GM12878 (cell line): ENCODE data around the gene PIK3R5. TPM values are rescaled to one million over a fixed set of nuclear protein-coding genes. Genes with fewer than 3 reads are reported as not detected.

ENCODE experiments used
- CBX3 ChIP-seq: fragments of 200-600 bp; sonication (generic); IDR thresholded peaks from 2 replicates; pipeline ENCODE4 v1.6.1; 2016; ENCODE audit warnings: low read depth, borderline replicate concordance
- CBX5 ChIP-seq: sonication (generic); IDR thresholded peaks from 2 replicates; pipeline ENCODE4 v1.6.1; 2016; ENCODE audit warnings: low read depth, moderate library complexity, mild to moderate bottlenecking, inconsistent platforms
- CEBPZ ChIP-seq: fragments of 150-350 bp; IDR thresholded peaks from 2 replicates; pipeline ENCODE4 v1.6.1; 2016; ENCODE audit warnings: low read depth, low read length
- CHD4 ChIP-seq: fragments of 200-600 bp; sonication (generic); IDR thresholded peaks from 2 replicates; pipeline ENCODE4 v1.6.1; 2016; ENCODE audit warnings: mild to moderate bottlenecking
- CREM ChIP-seq: IDR thresholded peaks from 2 replicates; pipeline ENCODE4 v1.6.1; 2014; ENCODE audit warnings: antibody characterized with exemption, low read depth
- CTCF ChIP-seq, 3 experiments: IDR thresholded peaks in 2 of 3; conservative IDR thresholded peaks in 1 of 3; 2 replicates each; pipeline ENCODE4 v1.5.1; 2011; ENCODE audit warnings: low read depth in 3 of 3, low read length in 3 of 3, mild to moderate bottlenecking in 3 of 3, control low read depth in 2 of 3, moderate library complexity in 2 of 3, inconsistent platforms in 1 of 3, mixed read lengths in 1 of 3; ENCODE audit not compliant: control insufficient read depth in 2 of 3, insufficient read depth in 1 of 3; ENCODE audit errors: extremely low read depth in 1 of 3
- GABPA ChIP-seq: IDR thresholded peaks from 2 replicates; pipeline ENCODE4 v1.6.1; 2014; ENCODE audit warnings: antibody characterized with exemption, low read depth, mild to moderate bottlenecking, inconsistent platforms
- HDAC6 ChIP-seq: fragments of 200-600 bp; sonication (generic); IDR thresholded peaks from one replicate; pipeline ENCODE4 v1.8.0; 2017; ENCODE audit warnings: antibody characterized with exemption; ENCODE audit not compliant: unreplicated experiment
- HDGF ChIP-seq: fragments of 450-650 bp; IDR thresholded peaks from 2 replicates; pipeline ENCODE4 v1.6.1; 2016; ENCODE audit warnings: antibody characterized with exemption
- IKZF1 ChIP-seq: fragments of 450-650 bp; conservative IDR thresholded peaks from 2 replicates; pipeline ENCODE4 v1.6.1; 2017; ENCODE audit warnings: antibody characterized with exemption, mild to moderate bottlenecking
- JUNB ChIP-seq: IDR thresholded peaks from 2 replicates; pipeline ENCODE4 v1.6.1; 2016; ENCODE audit warnings: antibody characterized with exemption, mild to moderate bottlenecking
- JUND ChIP-seq: IDR thresholded peaks from 2 replicates; pipeline ENCODE4 v1.6.1; 2012; ENCODE audit warnings: low read depth, mild to moderate bottlenecking, low read length, improper control_type of control experiment, moderate library complexity
- KAT2A ChIP-seq: conservative IDR thresholded peaks from 2 replicates; pipeline ENCODE4 v1.6.1; 2011; ENCODE audit warnings: low read depth, low read length; ENCODE audit not compliant: control insufficient read depth
- KLF5 ChIP-seq: fragments of 450-650 bp; IDR thresholded peaks from 2 replicates; pipeline ENCODE4 v1.6.1; 2014; ENCODE audit warnings: mild to moderate bottlenecking; ENCODE audit not compliant: partially characterized antibody
- NFIC ChIP-seq: IDR thresholded peaks from 2 replicates; pipeline ENCODE4 v1.6.1; 2012; ENCODE audit warnings: low read depth, mild to moderate bottlenecking, inconsistent platforms, low read length, moderate library complexity
- NFYA ChIP-seq: IDR thresholded peaks from 2 replicates; pipeline ENCODE4 v1.6.1; 2011; ENCODE audit warnings: low read depth, mild to moderate bottlenecking, low read length, improper control_type of control experiment, borderline replicate concordance
- PAX5 ChIP-seq: IDR thresholded peaks from 2 replicates; pipeline ENCODE4 v1.6.1; 2011; ENCODE audit warnings: low read depth, low read length, borderline replicate concordance
- PAX8 ChIP-seq: fragments of 450-650 bp; IDR thresholded peaks from 2 replicates; pipeline ENCODE4 v1.6.1; 2017; ENCODE audit warnings: mild to moderate bottlenecking, moderate library complexity
- RAD51 ChIP-seq: fragments of 450-650 bp; IDR thresholded peaks from 2 replicates; pipeline ENCODE4 v1.6.1; 2016; ENCODE audit warnings: moderate library complexity, mild to moderate bottlenecking, inconsistent platforms
- RBBP5 ChIP-seq: fragments of 200-600 bp; sonication (generic); conservative IDR thresholded peaks from 2 replicates; pipeline ENCODE4 v1.6.1; 2016
- RELA ChIP-seq: fragments of 450-650 bp; IDR thresholded peaks from 2 replicates; pipeline ENCODE4 v1.8.0; 2014; ENCODE audit warnings: borderline replicate concordance; ENCODE audit not compliant: partially characterized antibody
- SIN3A ChIP-seq: IDR thresholded peaks from 2 replicates; pipeline ENCODE4 v1.6.1; 2012; ENCODE audit warnings: low read depth, low read length, improper control_type of control experiment
- SP1 ChIP-seq: IDR thresholded peaks from one replicate; pipeline ENCODE4 v1.6.1; 2011; ENCODE audit warnings: low read depth, low read length
- SREBF2 ChIP-seq: IDR thresholded peaks from 2 replicates; pipeline ENCODE4 v1.6.1; 2012; ENCODE audit warnings: mild to moderate bottlenecking, low read length
- SUZ12 ChIP-seq: fragments of 200-600 bp; sonication (generic); IDR thresholded peaks from one replicate; pipeline ENCODE4 v1.6.1; 2018; ENCODE audit warnings: antibody characterized with exemption, mild to moderate bottlenecking; ENCODE audit not compliant: unreplicated experiment
- TBL1XR1 ChIP-seq: IDR thresholded peaks from 2 replicates; pipeline ENCODE4 v1.6.1; 2012; ENCODE audit warnings: low read depth, low read length, improper control_type of control experiment
- TCF12 ChIP-seq: IDR thresholded peaks from 2 replicates; pipeline ENCODE4 v1.6.1; 2011; ENCODE audit warnings: low read depth, mild to moderate bottlenecking, low read length
- YBX1 ChIP-seq: fragments of 450-650 bp; IDR thresholded peaks from 2 replicates; pipeline ENCODE4 v1.6.1; 2016; ENCODE audit warnings: antibody characterized with exemption
- ZBED1 ChIP-seq: IDR thresholded peaks from 2 replicates; pipeline ENCODE4 v1.6.1; 2016; ENCODE audit warnings: borderline replicate concordance
- polyA plus RNA-seq, 11 experiments: library from polyadenylated mRNA; depleted of rRNA in 4 of 11; unstranded in 6 of 11; stranded (reverse) in 5 of 11; fragments of >200 nt; fragmentation: Nextera tagmentation in 4 of 11; fragmentation: Illumina TruSeq in 1 of 11; extraction: Ambion mirVana in 4 of 11; extraction: Trizol in 1 of 11; gene quantifications; 1 replicate in 1 of 11; 2 replicates in 10 of 11; pipeline versions ENCODE4 v1.2.1 to v1.2.3, GENCODE V29; 2011 to 2016; ENCODE audit warnings: inconsistent platforms in 2 of 11, missing spikeins in 2 of 11, low read depth in 1 of 11
- total RNA-seq, 4 experiments: library from RNA; depleted of rRNA in 3 of 4; stranded (reverse); fragments of >200 nt in 3 of 4; fragmentation: Illumina TruSeq in 1 of 4; extraction: Trizol in 1 of 4; gene quantifications; 2 replicates each; pipeline versions ENCODE4 v1.2.1 to v1.2.3, GENCODE V29; 2013 to 2021
- TF ChIP-seq, protein P1 (sequence below): IDR thresholded peaks from 2 replicates; pipeline ENCODE4 v1.6.1; 2012; ENCODE audit warnings: low read depth, low read length, improper control_type of control experiment

The PIK3R5 gene
- total and polyA plus RNA-seq, 10 of the 15 experiments (the other 5 are each of a cell fraction or from before 2014, with no cell fraction given) = 9.5 to 50.8 (median 35.5) TPM

DNA sequence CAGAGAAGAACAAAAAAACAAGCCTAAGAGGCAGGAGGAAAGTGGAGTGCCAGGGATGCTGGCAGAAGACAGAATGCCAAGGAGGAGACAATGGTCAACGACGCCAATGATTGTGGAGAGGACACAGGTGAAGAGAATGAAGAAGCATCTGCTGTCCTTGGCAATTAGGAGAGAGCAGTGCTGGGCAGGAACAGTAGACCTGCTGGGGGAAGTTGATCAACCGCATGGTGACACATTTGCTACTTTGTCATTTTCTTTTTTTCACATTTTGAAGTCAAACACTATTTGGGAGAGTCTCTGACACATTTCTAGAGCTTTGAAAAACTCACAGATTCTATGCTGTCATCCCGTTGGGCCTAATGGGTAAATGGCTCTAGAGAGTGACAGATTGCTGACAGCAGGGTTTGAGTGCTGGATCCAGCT lies 97.0 kb downstream of the PIK3R5 start (continued):
- TF ChIP-seq, protein P1, sequence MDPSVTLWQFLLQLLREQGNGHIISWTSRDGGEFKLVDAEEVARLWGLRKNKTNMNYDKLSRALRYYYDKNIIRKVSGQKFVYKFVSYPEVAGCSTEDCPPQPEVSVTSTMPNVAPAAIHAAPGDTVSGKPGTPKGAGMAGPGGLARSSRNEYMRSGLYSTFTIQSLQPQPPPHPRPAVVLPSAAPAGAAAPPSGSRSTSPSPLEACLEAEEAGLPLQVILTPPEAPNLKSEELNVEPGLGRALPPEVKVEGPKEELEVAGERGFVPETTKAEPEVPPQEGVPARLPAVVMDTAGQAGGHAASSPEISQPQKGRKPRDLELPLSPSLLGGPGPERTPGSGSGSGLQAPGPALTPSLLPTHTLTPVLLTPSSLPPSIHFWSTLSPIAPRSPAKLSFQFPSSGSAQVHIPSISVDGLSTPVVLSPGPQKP = no peak
- no peak for TF ChIP-seq GABPA
- no peak for TF ChIP-seq CEBPZ
- peak; percentile 76 for TF ChIP-seq IKZF1
- TF ChIP-seq JUND = no peak
- no peak for TF ChIP-seq RAD51
- no peak for TF ChIP-seq HDGF
- no peak for TF ChIP-seq CHD4
- no peak for TF ChIP-seq YBX1
- no peak for TF ChIP-seq SIN3A
- no peak for TF ChIP-seq TCF12
- no peak for TF ChIP-seq SP1
- TF ChIP-seq ZBED1 = no peak
- no peak for TF ChIP-seq HDAC6
- no peak for TF ChIP-seq KAT2A
- 0 out of 2 replicates have a peak, but pooled peaks have one; percentile 13 for TF ChIP-seq PAX5
- no peak for TF ChIP-seq RBBP5
- TF ChIP-seq CREM = peak; percentile 88
- TF ChIP-seq SREBF2 = no peak
- no peak for TF ChIP-seq CBX5
- TF ChIP-seq SUZ12 = no peak
- TF ChIP-seq NFYA = no peak
- no peak for TF ChIP-seq TBL1XR1
- TF ChIP-seq JUNB = peak; percentile 92
- no peak for TF ChIP-seq RELA
- TF ChIP-seq CBX3 = no peak
- no peak for TF ChIP-seq PAX8
- no peak for TF ChIP-seq CTCF (IDR thresholded peaks at IDR 0.05 in 2 of 3, conservative IDR thresholded peaks at IDR 0.05 in 1 of 3; ENCODE audit: control insufficient read depth in 2 of 3, extremely low read depth in 1 of 3, insufficient read depth in 1 of 3, low read depth in 3 of 3, low read length in 3 of 3)
- TF ChIP-seq KLF5 = no peak
- TF ChIP-seq NFIC = peak; percentile 80; the same call in 1 of the 2 replicates
